ENCODE measurements around the gene GRAMD2A. TPM values are rescaled to one million over a fixed set of nuclear protein-coding genes. Genes with fewer than 3 reads are reported as not detected.
A peak's percentile ranks its signal among the peaks of the same experiment; 100 is the strongest.

Gene GRAMD2A
- total RNA-seq, 1 donor = 0.63 TPM

DNA sequence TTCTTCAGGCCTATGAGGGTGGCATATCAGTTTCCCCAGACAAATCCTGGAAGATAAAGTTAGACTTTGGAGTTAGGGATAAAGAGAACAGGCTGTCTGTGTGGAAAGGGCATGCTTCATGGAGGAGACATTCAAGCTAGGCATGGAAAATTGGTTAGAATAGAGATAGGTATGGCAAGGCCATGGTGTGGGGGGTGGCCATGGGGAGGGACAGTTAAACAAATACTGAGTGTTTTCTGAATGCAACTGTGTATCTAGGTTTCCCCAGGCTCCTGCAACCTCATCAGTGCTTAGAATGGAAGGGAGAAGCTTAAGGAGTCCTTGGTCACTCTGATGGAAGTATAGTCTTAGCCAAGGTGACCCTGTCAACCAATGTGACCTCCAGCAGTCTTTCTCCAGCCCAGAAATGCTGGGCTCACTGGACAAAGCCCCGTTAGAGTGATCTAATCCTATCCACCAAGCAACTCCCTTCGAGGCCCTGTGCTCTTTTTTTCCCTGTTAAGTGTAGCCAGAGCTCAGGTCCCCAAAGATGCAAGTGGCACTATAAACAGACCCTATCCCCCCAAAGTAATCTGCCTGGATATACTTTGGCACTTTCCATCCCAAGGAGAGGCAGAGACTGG, 38.9 kb upstream of the GRAMD2A start:
- TF ChIP-seq, protein P1, sequence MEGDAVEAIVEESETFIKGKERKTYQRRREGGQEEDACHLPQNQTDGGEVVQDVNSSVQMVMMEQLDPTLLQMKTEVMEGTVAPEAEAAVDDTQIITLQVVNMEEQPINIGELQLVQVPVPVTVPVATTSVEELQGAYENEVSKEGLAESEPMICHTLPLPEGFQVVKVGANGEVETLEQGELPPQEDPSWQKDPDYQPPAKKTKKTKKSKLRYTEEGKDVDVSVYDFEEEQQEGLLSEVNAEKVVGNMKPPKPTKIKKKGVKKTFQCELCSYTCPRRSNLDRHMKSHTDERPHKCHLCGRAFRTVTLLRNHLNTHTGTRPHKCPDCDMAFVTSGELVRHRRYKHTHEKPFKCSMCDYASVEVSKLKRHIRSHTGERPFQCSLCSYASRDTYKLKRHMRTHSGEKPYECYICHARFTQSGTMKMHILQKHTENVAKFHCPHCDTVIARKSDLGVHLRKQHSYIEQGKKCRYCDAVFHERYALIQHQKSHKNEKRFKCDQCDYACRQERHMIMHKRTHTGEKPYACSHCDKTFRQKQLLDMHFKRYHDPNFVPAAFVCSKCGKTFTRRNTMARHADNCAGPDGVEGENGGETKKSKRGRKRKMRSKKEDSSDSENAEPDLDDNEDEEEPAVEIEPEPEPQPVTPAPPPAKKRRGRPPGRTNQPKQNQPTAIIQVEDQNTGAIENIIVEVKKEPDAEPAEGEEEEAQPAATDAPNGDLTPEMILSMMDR (IDR thresholded peaks at IDR 0.05; ENCODE audit: insufficient read depth, low read length) = no peak
- peak overlapping the region; percentile 58 for H3K4me3 ChIP-seq (ENCODE audit: low read depth, low read length)
- DNase-seq (ENCODE audit: low read depth) = no peak

DNA sequence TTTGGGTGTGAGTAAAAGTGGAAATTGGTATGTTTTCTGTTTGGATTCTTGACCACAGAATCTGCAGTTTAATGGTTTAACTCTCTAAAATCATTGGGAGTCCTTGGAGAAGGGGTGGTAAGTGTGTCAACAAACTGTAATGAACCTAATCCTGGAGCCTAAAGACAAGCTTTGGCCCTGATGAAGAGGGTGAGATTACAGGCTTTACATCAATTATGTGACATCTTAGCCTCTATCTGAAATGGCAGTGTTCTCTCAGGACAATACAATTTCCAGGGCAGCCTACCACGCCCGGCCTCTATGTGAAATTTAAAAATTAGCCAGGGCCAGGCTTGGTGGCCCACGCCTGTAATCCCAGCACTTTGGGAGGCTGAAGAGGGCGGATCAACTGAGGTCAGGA, 37.7 kb upstream of the GRAMD2A start:
- TF ChIP-seq, protein P1 (IDR thresholded peaks at IDR 0.05; ENCODE audit: insufficient read depth, low read length) = no peak
- no peak for DNase-seq (ENCODE audit: low read depth)
- no peak overlapping the region for H3K4me3 ChIP-seq (ENCODE audit: low read depth, low read length)

DNA sequence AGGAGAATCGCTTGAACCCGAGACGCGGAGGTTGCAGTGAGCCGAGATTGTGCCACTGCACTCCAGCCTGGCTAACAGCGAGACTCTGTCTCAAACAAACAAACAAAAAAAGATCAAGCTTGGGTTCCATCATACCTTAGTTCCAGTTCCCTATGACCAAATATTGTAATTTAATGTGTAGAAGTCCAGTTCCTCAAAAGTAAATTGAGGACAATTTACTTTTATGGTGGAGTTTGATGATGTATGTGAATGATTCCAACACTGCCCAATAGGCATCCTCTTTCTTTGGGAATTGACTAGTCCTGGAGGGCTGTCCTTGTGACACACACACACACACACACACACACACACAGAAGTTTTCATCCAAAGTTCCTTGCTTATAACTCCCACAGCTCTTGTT, 36.2 kb upstream of the GRAMD2A start:
- H3K4me3 ChIP-seq (ENCODE audit: low read depth, low read length) = no peak overlapping the region
- TF ChIP-seq, protein P1 (IDR thresholded peaks at IDR 0.05; ENCODE audit: insufficient read depth, low read length) = no peak
- DNase-seq (ENCODE audit: low read depth) = no peak

DNA sequence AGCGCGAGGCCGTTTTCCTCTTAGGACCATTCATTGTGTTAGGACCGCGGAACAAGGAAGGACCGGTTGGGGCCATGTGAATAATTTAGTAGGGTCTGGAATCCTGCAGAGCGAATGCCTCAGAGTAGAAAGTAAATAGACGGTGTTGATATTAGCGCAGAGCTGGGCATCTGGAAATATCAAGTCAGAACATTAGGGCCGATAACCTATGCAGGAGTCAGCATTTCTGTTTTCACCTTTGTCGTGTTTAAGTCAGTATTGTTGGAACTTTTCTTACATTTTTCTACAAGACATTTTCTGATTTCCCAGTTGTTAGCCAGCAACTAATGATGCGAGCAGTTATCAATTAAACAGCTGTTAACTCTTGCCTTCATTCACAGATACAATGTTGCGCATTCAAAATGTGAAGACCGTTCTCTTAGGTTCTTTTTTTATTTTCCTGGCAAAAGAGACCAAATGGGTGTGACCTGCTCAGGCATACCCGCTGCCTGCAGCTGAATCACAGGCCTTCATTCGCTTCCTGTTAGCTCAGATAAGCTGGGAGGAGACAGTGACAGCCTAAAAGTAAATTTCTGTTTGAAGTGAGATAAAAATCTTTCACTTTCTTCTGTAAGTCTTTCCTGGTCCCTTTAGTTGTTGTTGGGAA, 34.4 kb upstream of the GRAMD2A start:
- peak overlapping the region; percentile 95 for H3K4me3 ChIP-seq (ENCODE audit: low read depth, low read length)
- TF ChIP-seq, protein P1 (IDR thresholded peaks at IDR 0.05; ENCODE audit: insufficient read depth, low read length) = no peak
- DNase-seq (ENCODE audit: low read depth) = peak; percentile 87

DNA sequence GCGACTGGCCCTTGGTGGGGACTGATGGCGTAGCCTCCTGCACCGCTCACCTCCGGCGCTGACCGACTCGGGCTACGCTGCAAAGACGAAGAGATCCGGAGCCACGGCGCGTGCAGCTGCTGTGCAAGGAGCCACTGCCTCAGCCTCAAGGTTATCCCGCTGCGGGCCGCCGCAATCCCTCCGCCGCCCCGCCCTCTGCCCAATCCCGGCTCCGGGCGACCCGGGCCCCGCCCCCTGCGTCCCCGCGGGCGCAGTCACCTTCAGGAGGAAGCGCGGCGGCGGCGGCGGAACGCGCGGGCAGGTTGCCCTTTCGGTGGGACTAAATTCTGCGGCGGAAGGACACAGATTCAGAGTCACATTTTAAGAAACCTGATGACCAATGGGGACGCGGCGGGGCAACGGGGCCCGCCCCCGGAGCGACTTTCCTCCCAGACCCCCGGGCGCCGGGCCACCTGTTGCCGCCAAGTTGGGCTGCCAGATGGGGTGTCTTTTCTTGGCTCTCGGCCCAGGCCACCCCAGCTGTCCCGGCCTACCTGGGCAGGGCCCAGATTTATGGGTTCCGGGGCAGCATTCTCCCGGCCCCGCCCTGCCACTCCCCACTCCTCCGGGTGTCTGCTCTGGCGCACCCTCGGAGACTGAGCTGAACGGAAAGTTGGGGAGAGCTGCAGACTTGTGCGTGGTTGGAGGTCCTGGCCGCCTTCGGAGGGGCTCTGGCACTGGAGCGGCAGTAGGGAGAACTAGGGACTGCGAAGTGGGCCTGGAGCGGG, 33.7 kb upstream of the GRAMD2A start, which contains the start of gene PKM:
PKM (minus strand) TSS at position 125 of the 767 bp plus-strand sequence. CDS start 12,093 bp downstream, outside the sequence.
- peak within 1 kb of the TSS; percentile 95 for H3K4me3 ChIP-seq (ENCODE audit: low read depth, low read length)
- TF ChIP-seq, protein P1 (IDR thresholded peaks at IDR 0.05; ENCODE audit: insufficient read depth, low read length) = no peak
- DNase-seq (ENCODE audit: low read depth) = peak; percentile 97

DNA sequence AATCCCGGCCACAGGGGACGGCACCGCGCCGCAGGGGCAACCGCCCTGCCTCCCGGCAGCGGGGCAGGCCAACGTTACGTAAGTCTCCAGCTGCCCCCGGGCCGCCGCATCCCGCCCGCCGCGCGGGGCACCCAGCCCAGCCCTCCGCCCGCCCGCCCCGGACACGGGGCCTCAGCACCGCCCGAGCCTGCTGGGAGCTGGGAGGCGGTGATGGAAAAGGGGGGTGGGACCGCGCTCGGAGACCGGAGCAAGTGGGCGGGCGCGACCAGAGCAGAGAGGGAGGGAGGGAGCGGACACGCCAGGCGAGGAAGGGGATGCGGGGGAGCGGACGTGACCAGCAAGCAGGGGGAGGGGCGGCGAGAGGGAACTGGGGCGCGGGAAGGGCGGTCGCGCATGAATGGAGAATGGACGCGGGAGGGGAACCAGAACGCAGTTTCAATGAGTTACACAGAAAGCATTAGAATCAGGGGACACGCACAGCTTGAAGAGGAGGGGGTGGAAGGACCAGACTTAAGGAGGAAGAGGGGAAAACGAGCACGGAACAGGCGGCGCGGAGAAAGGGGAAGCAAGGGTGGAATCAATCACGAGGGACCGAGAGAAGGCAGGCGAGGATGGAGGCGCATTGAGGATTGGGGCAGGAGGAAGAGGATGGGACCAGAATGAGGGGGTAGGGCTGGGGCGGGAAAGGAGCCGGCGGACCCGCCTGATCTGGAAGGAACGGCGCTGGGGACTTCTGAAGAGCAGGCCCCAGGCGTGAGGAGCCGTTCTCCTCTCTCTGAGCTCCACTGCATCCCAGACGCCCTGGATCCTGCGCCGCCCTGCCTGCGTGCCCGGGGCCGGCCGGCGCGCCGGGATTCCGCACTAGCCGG, 32.8 kb upstream of the GRAMD2A start:
- TF ChIP-seq, protein P1 (IDR thresholded peaks at IDR 0.05; ENCODE audit: insufficient read depth, low read length) = no peak
- peak; percentile 83 for DNase-seq (ENCODE audit: low read depth)
- peak overlapping the region; percentile 95 for H3K4me3 ChIP-seq (ENCODE audit: low read depth, low read length)
